NCI-H345 (cell line): ENCODE data around the gene WNK1.
"Not testable (repeated sequence)": the region's sequence is repeated elsewhere in the genome, so short reads cannot be mapped to it uniquely, and the experiment has no call there.

Experiments used
- DNase-seq: peaks from one replicate; lab custom pipeline; 2025; lab: John Stamatoyannopoulos, UW

The WNK1 gene

GRCh38 chr12:751999-752694 lies at the start of gene WNK1:
Gene WNK1 (plus strand): TSS chr12:752579. CDS start chr12:753566, 987 bp downstream.
- peak; percentile 99 for DNase-seq

DNA sequence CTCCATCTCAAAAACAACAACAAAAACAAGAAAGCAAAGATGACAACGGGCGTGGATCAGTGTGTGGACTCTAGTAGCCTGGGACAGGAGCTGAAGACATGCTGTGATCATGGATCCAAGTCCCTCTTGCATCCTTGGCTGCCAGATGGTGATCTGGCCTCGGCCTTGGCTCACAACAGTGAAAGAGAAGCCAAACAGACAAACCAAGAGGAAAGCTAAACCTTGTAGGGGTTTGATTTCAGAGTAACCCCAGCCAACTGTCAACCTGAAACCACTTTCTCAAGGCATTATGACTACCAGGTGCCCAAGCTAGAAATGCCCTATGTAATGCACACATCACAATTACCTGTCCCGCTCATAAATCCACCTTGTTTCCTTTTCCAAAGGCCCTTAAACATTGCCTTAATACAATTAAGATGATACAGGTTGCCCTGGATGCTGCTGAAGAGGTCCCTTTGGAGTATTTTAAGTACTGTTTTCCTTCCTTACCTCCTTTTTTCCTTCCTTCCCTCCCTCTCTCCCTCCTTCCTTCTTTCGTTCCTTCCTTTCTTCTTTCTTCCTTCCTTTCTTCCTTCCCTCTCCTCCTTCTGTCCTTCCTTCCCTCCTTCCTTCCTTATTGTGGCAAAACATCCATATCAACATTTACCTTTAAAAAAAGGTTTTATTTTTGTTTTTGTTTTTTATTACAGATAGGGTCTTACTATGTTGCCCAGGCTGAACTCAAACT lies 47.7 kb upstream of the WNK1 start:
- DNase-seq: no peak

GRCh38 chr12:708084-708483 lies 44.3 kb upstream of the WNK1 start:
- DNase-seq: not testable (repeated sequence)

DNA sequence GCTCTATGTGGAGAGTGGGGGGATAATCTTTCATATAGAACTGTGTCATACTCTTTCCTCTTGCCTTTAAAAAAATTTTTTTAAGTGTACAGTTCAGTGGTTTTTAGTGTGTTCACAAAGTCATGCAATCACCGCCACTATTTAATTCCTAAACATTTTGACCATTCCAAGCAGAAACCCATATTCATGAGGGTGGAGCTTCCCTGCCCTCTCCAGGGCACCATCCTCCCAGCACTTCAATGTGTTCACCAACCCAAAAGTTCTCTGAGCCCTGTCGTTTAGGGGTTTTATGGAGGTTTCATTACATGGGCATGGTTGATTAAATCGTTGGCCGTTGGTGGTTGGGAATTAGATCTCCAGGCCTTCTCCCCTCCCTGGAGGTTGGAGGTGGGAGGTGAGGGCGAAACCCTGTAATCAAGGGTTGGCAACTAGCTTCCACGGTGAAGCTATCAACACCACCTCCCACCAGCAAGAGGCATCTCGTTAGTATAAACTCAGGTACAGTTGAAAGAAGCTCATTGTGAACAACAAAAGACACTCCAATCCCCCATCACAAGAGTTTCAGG lies 42.8 kb upstream of the WNK1 start:
- no peak for DNase-seq

DNA sequence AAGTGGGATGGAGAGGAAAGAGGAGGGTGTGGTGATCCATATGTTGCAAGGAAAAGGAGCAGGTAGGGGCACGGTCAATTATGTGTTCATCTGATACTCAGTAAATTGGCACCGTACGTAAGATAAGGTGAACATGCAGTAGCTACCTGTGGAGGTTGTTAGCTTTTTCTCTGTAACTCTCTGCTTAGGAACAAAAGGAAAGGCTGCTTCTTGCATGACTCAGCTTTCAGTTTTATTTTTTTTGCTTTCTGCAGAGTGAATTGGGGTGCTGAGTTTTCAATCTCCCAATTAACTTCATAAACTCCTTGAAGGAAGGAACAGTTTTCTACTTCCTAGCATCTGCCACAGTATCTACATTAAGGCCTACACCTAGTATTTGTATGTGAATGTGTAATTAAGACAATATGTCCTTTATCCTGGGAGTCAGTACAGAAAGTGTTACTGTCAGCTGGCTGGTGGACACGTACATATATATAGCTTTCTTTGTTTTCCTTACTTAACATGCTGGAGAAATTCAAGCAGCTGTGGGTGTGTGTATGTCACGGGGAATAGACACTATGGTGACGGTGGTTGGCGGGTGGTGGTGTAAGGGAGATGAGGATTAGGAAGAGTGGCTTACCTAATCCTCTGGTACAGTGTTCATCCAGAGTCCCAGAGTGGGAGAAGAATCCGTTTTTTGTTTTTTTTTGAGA lies 40.1 kb upstream of the WNK1 start:
- peak; percentile 26 for DNase-seq

DNA sequence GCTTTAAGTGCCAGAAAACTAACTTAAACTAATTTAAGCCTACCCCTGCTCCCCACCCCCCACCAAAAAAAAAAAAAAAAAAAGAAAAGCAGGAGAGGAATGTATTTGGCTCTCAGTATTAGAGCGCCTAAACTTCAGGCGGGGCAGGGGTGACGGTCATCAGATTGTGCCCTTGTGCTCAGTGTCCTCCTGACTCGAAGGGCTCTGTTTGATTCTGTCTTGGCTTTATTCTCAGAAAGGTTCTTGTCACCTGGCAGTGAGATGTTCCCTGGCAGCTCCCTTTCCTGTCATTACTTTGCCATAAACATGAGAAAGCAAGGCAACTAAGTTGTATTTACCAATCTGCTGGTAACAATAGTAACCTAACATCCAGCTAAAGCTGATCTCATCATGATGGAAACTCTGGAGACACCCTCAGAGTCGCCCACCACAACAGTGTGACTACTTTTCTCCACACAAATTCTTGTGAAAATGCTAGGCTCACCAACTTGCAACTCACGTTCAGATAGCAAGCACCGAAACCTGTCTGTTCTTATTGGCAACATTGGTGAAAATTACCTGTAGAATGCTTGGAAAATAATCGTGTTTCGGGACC lies 39.0 kb upstream of the WNK1 start:
- no peak for DNase-seq

GRCh38 chr12:716506-716905 lies 35.9 kb upstream of the WNK1 start:
- no peak for DNase-seq

GRCh38 chr12:718756-719102 lies 33.6 kb upstream of the WNK1 start:
- DNase-seq: no peak

DNA sequence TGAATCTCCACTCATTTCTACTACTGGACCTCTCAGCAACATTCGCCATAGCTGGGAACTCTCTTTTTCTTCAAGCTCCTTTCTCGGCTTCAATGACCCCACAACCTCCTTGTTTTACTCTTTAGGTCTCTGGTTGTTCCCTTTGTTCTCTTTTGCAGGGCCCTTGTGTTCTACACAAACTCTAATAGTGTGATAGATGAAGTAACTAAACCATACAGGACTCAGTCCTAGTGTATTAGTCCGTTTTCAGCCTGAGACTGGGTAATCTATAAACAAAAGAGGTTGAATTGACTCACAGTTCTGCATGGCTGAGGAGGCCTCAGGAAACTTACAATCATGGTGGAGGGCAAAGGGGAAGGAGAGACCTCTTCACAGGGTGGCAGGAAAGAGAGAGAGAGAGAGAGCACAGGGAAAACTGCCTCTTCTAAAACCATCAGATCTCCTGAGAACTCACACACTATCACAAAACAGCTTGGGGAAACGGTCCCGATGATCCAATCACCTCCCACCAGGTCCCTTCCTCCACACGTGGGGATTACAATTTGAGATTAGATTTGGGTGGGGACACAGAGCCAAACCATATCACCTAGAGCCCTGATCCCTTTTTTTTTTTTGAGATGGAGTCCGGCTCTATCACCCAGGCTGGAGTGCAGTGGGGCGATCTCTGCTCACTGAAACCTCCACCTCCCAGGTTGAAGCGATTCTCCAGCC lies 32.0 kb upstream of the WNK1 start:
- DNase-seq: no peak

DNA sequence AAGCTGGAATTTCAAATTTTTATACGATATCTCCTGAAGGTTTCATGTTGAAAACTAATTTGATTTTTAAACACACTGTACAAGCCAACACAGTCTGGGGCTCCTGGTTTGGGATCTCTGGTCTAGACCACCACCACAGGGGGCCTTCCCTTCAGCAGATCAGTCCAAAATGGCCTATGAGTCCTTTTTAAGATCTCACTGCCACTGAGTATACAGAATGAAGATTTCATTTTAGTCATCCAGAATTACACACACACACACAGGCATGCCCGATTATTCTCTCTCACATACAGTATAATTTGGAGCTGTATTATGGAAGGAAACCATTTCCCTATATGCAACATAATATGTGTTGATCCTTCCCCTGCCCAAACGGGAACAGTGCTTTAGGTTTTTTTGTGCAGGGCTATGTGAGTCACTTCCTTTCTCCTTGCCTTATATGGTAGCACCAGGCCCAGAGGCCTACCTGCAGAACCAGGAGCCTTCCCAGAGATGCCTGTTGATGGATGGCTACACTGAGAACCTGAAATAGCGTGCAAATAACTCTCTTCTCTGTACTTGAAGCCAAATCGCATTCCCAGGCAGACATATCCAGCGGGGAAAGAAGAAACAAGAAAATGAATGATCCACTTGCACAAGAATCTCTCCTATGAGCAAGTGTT lies 28.1 kb upstream of the WNK1 start:
- no peak for DNase-seq

DNA sequence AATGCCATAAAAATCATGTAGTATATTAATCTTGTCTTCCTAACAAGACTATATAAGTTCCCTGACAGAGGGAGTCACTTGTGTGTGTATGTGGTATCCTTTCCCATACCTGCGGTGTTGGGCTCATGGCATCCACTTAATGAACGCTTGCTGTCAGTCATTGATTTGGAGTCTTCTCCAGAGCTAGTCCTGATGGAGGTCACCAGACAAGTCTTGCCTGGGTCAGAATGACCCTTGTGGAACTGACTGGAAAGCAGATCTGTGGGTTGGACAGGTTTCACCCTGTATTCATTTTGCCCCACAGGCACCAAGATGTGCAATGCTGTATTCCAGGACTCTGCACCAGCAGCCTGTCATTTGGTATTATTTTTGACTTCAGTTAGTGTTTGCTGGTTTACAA lies 27.3 kb upstream of the WNK1 start:
- no peak for DNase-seq

DNA sequence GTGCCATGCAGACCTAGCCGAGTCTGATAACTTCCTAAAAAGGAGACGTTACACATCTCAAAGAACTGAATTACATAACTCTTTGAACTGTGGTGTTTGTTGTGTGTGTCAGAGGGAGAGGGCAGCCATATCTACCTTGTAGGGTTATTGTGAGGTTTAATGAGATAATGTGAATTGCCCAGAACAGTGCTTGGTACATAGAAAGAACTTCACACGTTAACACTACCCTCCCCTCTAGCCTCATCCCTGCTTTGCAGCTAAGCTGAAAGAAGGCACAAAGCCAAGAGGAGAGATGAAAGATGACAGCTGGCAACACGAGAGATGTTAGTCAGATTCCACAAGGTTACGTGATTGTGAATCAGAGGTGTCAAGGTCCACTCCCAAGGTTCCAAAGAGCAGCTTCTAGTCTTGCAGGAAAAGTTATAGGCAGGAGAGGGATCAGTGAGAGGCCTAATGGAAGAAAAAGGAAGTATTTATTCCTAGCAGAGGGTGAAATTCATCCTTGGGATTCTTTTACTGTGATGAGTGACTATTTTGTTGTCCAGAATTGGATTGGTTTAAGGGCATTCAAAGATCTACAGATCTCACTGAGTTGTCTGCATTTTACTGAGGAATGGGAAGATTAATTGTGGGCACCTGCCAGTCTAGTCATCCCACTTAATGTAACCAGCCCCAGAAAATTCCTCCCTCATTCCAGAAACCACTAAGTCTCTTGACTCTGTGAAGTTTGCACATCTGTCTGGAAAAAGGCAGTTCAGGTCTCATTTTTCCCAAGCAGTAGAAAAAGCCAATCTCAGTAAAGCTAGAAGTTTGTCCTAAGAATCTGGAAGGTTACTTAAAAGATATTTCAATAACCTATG lies 25.9 kb upstream of the WNK1 start:
- DNase-seq: no peak

DNA sequence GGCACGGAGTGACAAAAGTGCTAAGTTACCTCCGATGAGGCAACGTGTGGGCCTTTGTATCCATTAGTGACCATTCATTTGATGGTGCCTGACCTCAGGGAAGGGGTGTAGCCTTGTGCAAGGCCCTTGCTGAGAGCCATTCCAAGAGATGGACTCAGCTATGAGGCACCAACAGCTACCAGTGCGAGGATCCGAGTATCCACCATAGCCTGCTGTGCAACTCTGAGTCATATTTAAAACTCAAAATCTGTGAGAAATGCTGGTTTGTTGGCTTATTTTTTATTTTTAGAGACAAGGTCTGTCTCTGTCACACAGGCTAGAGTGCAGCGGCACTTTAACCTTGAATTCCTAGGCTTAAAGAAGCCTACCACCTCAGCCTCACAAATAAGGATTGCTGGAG lies 25.1 kb upstream of the WNK1 start:
- DNase-seq: no peak

DNA sequence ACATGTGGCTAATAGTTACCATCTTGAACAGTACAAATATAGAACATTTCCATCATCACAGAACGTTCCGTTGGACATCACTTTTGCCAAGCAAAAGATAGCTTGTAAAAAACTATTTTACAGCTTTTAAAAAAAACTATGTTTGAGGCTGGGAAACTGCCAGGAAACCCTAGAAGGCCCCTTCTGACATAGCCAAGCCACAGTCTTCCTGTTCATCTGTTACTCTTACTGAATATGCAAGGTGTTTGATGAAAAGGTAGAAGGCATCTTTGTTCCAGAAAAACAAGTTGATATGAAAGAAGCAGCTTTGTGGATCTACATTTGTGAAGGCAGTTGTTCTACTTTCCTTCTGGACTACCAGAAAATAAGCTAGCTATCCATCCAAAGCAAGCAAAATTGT lies 23.6 kb upstream of the WNK1 start:
- DNase-seq: no peak

DNA sequence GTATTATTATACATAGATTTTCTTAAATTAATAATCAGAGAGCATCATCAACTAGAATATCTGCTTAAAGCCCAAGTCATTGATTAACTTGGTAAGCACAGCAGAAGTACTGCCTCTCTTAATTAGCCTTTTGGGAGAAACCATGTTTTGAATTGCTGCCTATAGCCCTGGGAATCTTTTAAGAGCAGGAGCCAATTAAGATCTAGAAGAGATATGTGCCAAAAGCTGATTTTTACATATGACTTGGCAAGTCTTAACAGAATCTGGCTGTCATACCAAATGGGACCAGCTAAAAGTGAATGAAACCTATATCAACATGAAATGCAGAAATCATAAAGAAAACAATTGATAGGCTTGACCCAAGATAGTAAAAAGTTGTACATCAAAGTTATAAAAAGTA lies 23.2 kb upstream of the WNK1 start:
- no peak for DNase-seq

- DNase-seq: no peak
These were observed 21.8 kb upstream of the WNK1 start for GRCh38 chr12:730550-730949.

DNA sequence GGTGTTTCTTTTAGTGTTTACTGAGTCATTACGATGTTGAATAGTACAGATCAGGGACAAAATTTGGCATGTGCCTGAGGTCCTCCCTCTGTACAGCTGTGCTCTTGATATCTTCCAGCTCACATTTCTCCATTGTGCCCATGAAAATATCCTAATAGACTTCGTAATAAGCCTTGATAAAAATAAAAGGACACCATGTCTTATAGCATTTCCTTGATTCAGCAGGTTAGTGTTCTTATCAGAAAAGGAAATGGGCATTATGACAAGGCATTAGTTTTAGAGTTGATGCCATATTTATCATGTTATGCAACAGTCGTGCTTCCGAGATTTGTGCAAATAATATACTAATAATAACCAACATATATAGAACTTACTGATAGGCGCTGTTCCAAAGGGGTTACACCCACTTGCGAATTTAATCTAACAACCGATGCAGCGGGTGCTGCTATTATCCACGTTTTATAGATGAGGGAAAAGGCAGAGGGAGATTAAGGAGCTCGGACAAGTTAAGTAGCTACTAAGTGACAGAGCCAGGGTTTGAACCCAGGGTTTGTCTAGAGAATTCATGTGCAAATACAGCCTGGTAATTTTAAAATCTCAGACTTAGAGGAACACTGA lies 15.1 kb upstream of the WNK1 start:
- DNase-seq: no peak

DNA sequence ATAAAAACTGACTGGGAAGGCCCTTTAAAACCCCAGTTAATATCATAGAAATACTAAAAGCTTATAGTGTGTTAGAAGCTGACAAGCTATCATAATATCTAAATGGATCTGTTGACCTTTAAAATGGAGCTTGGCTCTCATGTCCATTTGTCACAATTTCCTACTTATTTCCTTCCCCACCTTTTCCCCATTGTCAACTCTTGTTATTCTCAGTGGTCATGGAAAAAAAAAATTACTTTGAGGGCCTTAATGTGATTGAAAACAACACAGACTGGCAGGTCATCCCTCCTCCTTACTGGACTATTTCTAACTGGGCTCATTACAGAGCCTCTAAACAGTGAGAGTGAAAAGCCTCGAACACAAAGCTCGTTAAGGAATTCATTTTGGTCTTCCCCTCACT lies 13.7 kb upstream of the WNK1 start:
- no peak for DNase-seq

DNA sequence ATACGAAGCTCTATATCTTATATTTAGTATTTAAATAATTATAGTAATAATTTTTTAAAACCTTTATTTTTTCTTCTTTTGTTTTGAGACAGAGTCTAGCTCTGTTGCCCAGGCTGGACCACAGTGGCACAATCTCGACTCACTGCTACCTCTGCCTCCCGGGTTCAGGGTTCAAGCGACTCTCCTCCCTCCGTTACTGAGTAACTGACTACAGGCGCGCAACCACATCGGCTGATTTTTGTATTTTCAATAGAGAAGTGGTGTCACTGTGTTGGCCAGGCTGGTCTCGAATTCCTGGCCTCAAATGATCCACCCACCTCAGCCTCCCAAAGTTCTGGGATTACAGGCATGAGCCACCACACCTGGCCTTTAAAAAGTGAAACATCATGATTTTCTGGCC lies 13.0 kb upstream of the WNK1 start:
- DNase-seq: no peak

DNA sequence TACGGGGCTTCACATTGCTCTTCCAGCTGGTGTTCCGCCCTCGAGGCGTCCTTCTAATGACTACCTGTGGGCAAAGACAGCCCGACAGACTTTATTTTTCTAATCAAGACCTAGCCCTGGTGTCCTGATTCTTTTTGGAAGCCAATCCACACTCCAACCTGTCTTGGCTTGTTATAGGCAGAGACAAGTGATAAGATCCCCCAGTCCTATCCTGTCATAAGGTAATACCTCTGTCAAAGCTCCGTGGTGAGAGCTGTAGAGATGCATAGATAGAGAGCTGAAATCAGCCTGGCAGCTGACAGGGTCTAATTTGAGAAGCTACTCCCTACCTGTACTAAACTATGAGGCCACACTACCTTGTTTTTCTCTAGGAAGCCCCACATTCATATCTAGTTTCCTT lies 11.5 kb upstream of the WNK1 start:
- no peak for DNase-seq
